Thyroid gland (tissue), 4 donors: ENCODE measurements around the gene GCH1.

Source experiments
- CTCF ChIP-seq, 6 experiments: fragments of 200-600 bp in 3 of 6; fragments of 450-650 bp in 3 of 6; sonication (generic) in 3 of 6; IDR thresholded peaks; one replicate each; pipeline ENCODE4 v1.5.1; 2016 to 2019; ENCODE audit warnings: antibody characterized with exemption in 6 of 6, mild to moderate bottlenecking in 2 of 6, inconsistent platforms in 1 of 6, moderate library complexity in 1 of 6
- POLR2A ChIP-seq, 2 donors: fragments of 450-650 bp; IDR thresholded peaks; one replicate each; pipeline ENCODE4 v1.6.1; 2017; ENCODE audit warnings: antibody characterized with exemption in 2 of 2, mild to moderate bottlenecking in 2 of 2, moderate library complexity in 1 of 2

DNA sequence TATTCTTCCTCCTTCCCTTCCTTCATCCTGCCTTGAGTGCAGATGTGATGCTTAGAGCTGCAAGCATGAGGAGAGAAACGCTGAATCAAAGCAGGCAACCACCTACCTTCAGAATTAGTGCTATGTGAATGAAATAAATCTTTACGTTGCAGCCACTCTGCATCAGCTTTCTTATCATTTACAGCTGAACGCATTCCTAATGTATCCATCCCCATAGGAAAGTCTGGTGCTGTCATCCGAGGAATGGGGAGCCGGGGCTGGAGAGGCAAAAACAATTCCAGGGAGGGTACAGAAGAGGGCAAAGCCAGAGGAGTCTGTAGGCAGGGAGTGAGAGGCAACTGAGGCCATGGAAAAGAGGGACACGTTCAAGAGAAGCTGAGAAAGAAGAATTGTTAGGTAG lies 90.0 kb downstream of the GCH1 start:
- no peak for TF ChIP-seq CTCF (IDR thresholded peaks at IDR 0.05)
- TF ChIP-seq POLR2A (IDR thresholded peaks at IDR 0.05), result no peak
